A549 (cell line): ENCODE measurements around the gene APCDD1. TPM values are rescaled to one million over a fixed set of nuclear protein-coding genes. Genes with fewer than 3 reads are reported as not detected.

Experiments
- ATAC-seq, 2 experiments: fragments of 200-7000 bp in 1 of 2; fragments of >200 bp in 1 of 2; cut with Nextera tagmentation in 1 of 2; cut with Tn5 transposase in 1 of 2; 3 replicates each; pipeline versions ENCODE4 v1.8.0 to v1.9.1; 2018 to 2020; ENCODE audit warnings: mild to moderate bottlenecking in 1 of 2, moderate library complexity in 1 of 2
- CTCF ChIA-PET: fragments of 300-600 bp; sonication (Branson Sonifier 250); formaldehyde crosslinking; extraction: SDS; loops from one replicate; lab custom pipeline; 2021; ENCODE audit warnings: antibody characterized with exemption, inconsistent platforms; lab: Yijun Ruan, JAX
- POLR2A ChIA-PET: fragments of 350-600 bp; formaldehyde crosslinking; extraction: SDS; loops from one replicate; lab custom pipeline; 2021; ENCODE audit warnings: antibody characterized with exemption, inconsistent platforms; lab: Yijun Ruan, JAX
- DNase-seq, 2 experiments: peaks; one replicate each; pipeline versions ENCODE4 v3.0.0 to v3.0.0-alpha.2; 2011 to 2016; ENCODE audit warnings: low read depth in 1 of 2, low spot score in 1 of 2
- FAIRE-seq: peaks from 2 replicates; lab custom pipeline; 2011; peaks lifted over from hg19 to GRCh38; lab: Jason Lieb, UNC
- H3K27ac ChIP-seq, 2 experiments: fragments of >200 bp; sonication (Bioruptor Twin); formaldehyde crosslinking; 3 replicates each; pipeline ENCODE4 v1.5.1; 2016 to 2017
- H3K4me1 ChIP-seq: fragments of >200 bp; sonication (Bioruptor Twin); formaldehyde crosslinking; 3 replicates; pipeline ENCODE4 v1.6.1; 2016
- H3K4me2 ChIP-seq: fragments of >200 bp; sonication (Bioruptor Twin); formaldehyde crosslinking; 3 replicates; pipeline ENCODE4 v1.6.1; 2016
- H3K4me3 ChIP-seq: fragments of >200 bp; sonication (Bioruptor Twin); formaldehyde crosslinking; 3 replicates; pipeline ENCODE4 v1.5.1; 2016
- H3K9me3 ChIP-seq: fragments of >200 bp; sonication (Bioruptor Twin); formaldehyde crosslinking; 3 replicates; pipeline ENCODE4 v1.6.1; 2016
- ATOH8 ChIP-seq: fragments of 250-450 bp; sonication (Bioruptor Pico); IDR thresholded peaks from 2 replicates; pipeline ENCODE4 v1.5.0; 2020; ENCODE audit warnings: low read depth, mild to moderate bottlenecking, moderate library complexity
- BCL3 ChIP-seq: fragments of >200 bp; sonication (Bioruptor Twin); formaldehyde crosslinking; IDR thresholded peaks from 3 replicates; pipeline ENCODE4 v1.6.1; 2016
- BHLHE40 ChIP-seq: IDR thresholded peaks from 2 replicates; pipeline ENCODE4 v1.6.1; 2012; ENCODE audit warnings: low read depth, low read length, inconsistent platforms
- CBX2 ChIP-seq: fragments of 200-600 bp; sonication (generic); IDR thresholded peaks from 2 replicates; pipeline ENCODE4 v1.6.1; 2016; ENCODE audit warnings: low read depth, mild to moderate bottlenecking, borderline replicate concordance
- CHD2 ChIP-seq: fragments of 150-350 bp; IDR thresholded peaks from 2 replicates; pipeline ENCODE4 v1.6.1; 2014; ENCODE audit warnings: low read length; ENCODE audit not compliant: partially characterized antibody
- CTCF ChIP-seq: fragments of >200 bp; sonication (Bioruptor Twin); formaldehyde crosslinking; IDR thresholded peaks from 3 replicates; pipeline ENCODE4 v1.5.1; 2016
- EHMT2 ChIP-seq: fragments of 200-600 bp; sonication (generic); IDR thresholded peaks from 2 replicates; pipeline ENCODE4 v1.6.1; 2016; ENCODE audit warnings: antibody characterized with exemption, low read depth, mild to moderate bottlenecking, moderate library complexity
- EP300 ChIP-seq, 2 experiments: fragments of >200 bp; sonication (Bioruptor Twin); formaldehyde crosslinking; IDR thresholded peaks; 2 replicates in 1 of 2; 3 replicates in 1 of 2; pipeline ENCODE4 v1.6.1; 2016 to 2017
- HES2 ChIP-seq: fragments of >200 bp; sonication (Bioruptor Twin); formaldehyde crosslinking; IDR thresholded peaks from 2 replicates; pipeline ENCODE4 v1.6.1; 2016
- HMGXB4 ChIP-seq: fragments of 250-450 bp; sonication (Bioruptor Pico); IDR thresholded peaks from 2 replicates; pipeline ENCODE4 v1.5.0; 2021; ENCODE audit warnings: mild to moderate bottlenecking, moderate library complexity, borderline replicate concordance
- MYC ChIP-seq: IDR thresholded peaks from 2 replicates; pipeline ENCODE4 v1.6.1; 2012; ENCODE audit warnings: mild to moderate bottlenecking, inconsistent platforms, low read length, improper control_type of control experiment, borderline replicate concordance
- NPAS2 ChIP-seq: fragments of 250-450 bp; sonication (Bioruptor Pico); IDR thresholded peaks from 2 replicates; pipeline ENCODE4 v1.8.0; 2022; ENCODE audit warnings: mild to moderate bottlenecking, moderate library complexity, borderline replicate concordance
- NR3C1 ChIP-seq: fragments of >200 bp; sonication (Bioruptor Twin); formaldehyde crosslinking; IDR thresholded peaks from 3 replicates; pipeline ENCODE4 v1.6.1; 2017
- PBX3 ChIP-seq: IDR thresholded peaks from 2 replicates; pipeline ENCODE4 v1.6.1; 2012
- PHF8 ChIP-seq: fragments of 200-600 bp; sonication (generic); IDR thresholded peaks from 2 replicates; pipeline ENCODE4 v1.6.1; 2016; ENCODE audit warnings: low read depth, mild to moderate bottlenecking, antibody characterized with exemption, moderate library complexity, borderline replicate concordance
- POLR2AphosphoS2 ChIP-seq: conservative IDR thresholded peaks from 2 replicates; pipeline ENCODE4 v1.6.1; 2012; ENCODE audit warnings: low read length, improper control_type of control experiment, inconsistent platforms
- RARB ChIP-seq: fragments of 250-450 bp; sonication (Bioruptor Pico); IDR thresholded peaks from 2 replicates; pipeline ENCODE4 v1.8.0; 2021; ENCODE audit warnings: mild to moderate bottlenecking, moderate library complexity
- RCOR1 ChIP-seq: fragments of 150-350 bp; IDR thresholded peaks from 2 replicates; pipeline ENCODE4 v1.6.1; 2014; ENCODE audit warnings: antibody characterized with exemption, low read length, low read depth
- RFX5 ChIP-seq: fragments of 450-650 bp; IDR thresholded peaks from 2 replicates; pipeline ENCODE4 v1.7.1; 2014; ENCODE audit warnings: antibody characterized with exemption, mild to moderate bottlenecking, moderate library complexity
- SMC3 ChIP-seq: fragments of >200 bp; sonication (Bioruptor Twin); formaldehyde crosslinking; IDR thresholded peaks from 3 replicates; pipeline ENCODE4 v1.6.1; 2018; ENCODE audit warnings: inconsistent platforms
- TFCP2L1 ChIP-seq: fragments of 250-450 bp; sonication (Bioruptor Pico); IDR thresholded peaks from 2 replicates; pipeline ENCODE4 v1.5.0; 2021; ENCODE audit warnings: mild to moderate bottlenecking
- ZC3H11A ChIP-seq: fragments of 450-650 bp; IDR thresholded peaks from 2 replicates; pipeline ENCODE4 v1.6.1; 2014; ENCODE audit warnings: antibody characterized with exemption, mild to moderate bottlenecking
- WGBS: methylation state at CpG from one replicate; pipeline ENCODE4 v1.1.6; 2017; ENCODE audit errors: missing lambda C conversion rate; 5-methylcytosine and 5-hydroxymethylcytosine counted together
- polyA plus RNA-seq, 4 experiments: library from polyadenylated mRNA; depleted of rRNA in 3 of 4; stranded (reverse); fragments of >200 nt; fragmentation: RNase III in 1 of 4; extraction: RNeasy Plus Mini Kit Qiagen cat#74134 plus additional on column Dnase treatment in 1 of 4; gene quantifications; 2 replicates in 3 of 4; 3 replicates in 1 of 4; pipeline ENCODE4 v1.2.3, GENCODE V29; 2011 to 2017

APCDD1 gene
- polyA plus RNA-seq, 2 of the 4 experiments (the other 2 are of a cell fraction), result not detected

GRCh38 chr18:10482985-10483949, 28.8 kb downstream of the APCDD1 start:
- no peak for TF ChIP-seq CHD2
- Histone ChIP-seq H3K9me3 (no peaks in the 10 kb centered on the region), H3K4me1 (no peaks in the 10 kb centered on the region), H3K4me2 (no peak overlapping the region), H3K4me3 (no peak overlapping the region), H3K27ac (no peak overlapping the region)
- no peak for DNase-seq
- FAIRE-seq, result no peak
- ChIA-PET POLR2A (no interaction called here), CTCF (interaction anchor here (0.6 to 0.9 kb wide), 2 partner anchors 10 to 517 kb away, joined by 3 to 5 read pairs; no protein-coding TSS in a partner anchor)
- WGBS, result 47% methylated on average over 18 of the region's 20 CpGs
- no peak for ATAC-seq

GRCh38 chr18:10485475-10485874, 31.0 kb downstream of the APCDD1 start:
- ChIA-PET POLR2A (no interaction called here), CTCF (no interaction called here)
- ATAC-seq (no peak), DNase-seq (no peak), FAIRE-seq (no peak)
- H3K4me2 ChIP-seq, result no peak overlapping the region
- 55% methylated on average over 5 of the region's 20 CpGs for WGBS
- no peak overlapping the region for H3K4me3 ChIP-seq
- H3K9me3 ChIP-seq, result no peaks in the 10 kb centered on the region
- H3K27ac ChIP-seq, result no peak overlapping the region
- H3K4me1 ChIP-seq, result no peaks in the 10 kb centered on the region
- no peak for TF ChIP-seq TFCP2L1 (CRISPR knock-in tag)

- no peak overlapping the region for H3K4me2 ChIP-seq
- ChIA-PET POLR2A (no interaction called here), CTCF (no interaction called here)
- WGBS, result 39% methylated on average over 2 of the region's 3 CpGs
- no peak for ATAC-seq
- H3K9me3 ChIP-seq, result no peaks in the 10 kb centered on the region
- TF ChIP-seq SMC3, result no peak
- no peak for TF ChIP-seq RCOR1
- no peak for TF ChIP-seq TFCP2L1 (CRISPR knock-in tag)
- TF ChIP-seq MYC, result no peak
- TF ChIP-seq HES2, result no peak
- TF ChIP-seq RARB (CRISPR knock-in tag), result no peak
- no peak for TF ChIP-seq BCL3
- no peak for TF ChIP-seq NR3C1
- no peak for TF ChIP-seq POLR2AphosphoS2
- no peak for DNase-seq
- no peaks in the 10 kb centered on the region for H3K4me1 ChIP-seq
- no peak overlapping the region for H3K27ac ChIP-seq
- no peak overlapping the region for H3K4me3 ChIP-seq
- FAIRE-seq, result no peak
Observed at GRCh38 chr18:10486362-10486761, 31.9 kb downstream of the APCDD1 start.

- ChIA-PET CTCF (no interaction called here), POLR2A (no interaction called here)
- H3K4me1 ChIP-seq, result no peaks in the 10 kb centered on the region
- no peaks in the 10 kb centered on the region for H3K9me3 ChIP-seq
- FAIRE-seq (no peak), DNase-seq (no peak), ATAC-seq (no peak)
- 44% methylated on average over 5 of the region's 6 CpGs for WGBS
- no peak overlapping the region for H3K4me2 ChIP-seq
- H3K27ac ChIP-seq, result no peak overlapping the region
- no peak overlapping the region for H3K4me3 ChIP-seq
- TF ChIP-seq CTCF, result no peak
- TF ChIP-seq SMC3, result no peak
- TF ChIP-seq ATOH8, result no peak
- no peak for TF ChIP-seq EP300 (IDR thresholded peaks at IDR 0.05)
- TF ChIP-seq HMGXB4 (CRISPR knock-in tag), result no peak
- TF ChIP-seq RFX5, result no peak
- no peak for TF ChIP-seq CBX2
- TF ChIP-seq PHF8, result no peak
- TF ChIP-seq EHMT2, result no peak
- no peak for TF ChIP-seq PBX3
- no peak for TF ChIP-seq ZC3H11A
- TF ChIP-seq BHLHE40, result no peak
- TF ChIP-seq NPAS2, result no peak
Observed at GRCh38 chr18:10487154-10487553, 32.7 kb downstream of the APCDD1 start.
